WTC11 (cell line): Measurements from ENCODE around the gene EBF3. TPM values are rescaled to one million over a fixed set of nuclear protein-coding genes. Genes with fewer than 3 reads are reported as not detected.

Source experiments
- ATAC-seq: fragments of 200-7000 bp; cut with Tn5 transposase; 2 replicates; pipeline ENCODE4 v1.10.0; 2021; ENCODE audit warnings: mild to moderate bottlenecking, moderate library complexity
- CTCF ChIA-PET: fragments of 300-600 bp; sonication (Branson Sonifier 250); formaldehyde crosslinking; loops from one replicate; lab custom pipeline; 2021; ENCODE audit warnings: antibody characterized with exemption; lab: Charles Lee
- POLR2A ChIA-PET: fragments of 350-600 bp; sonication (Branson Sonifier 250); formaldehyde crosslinking; loops from one replicate; lab custom pipeline; 2021; ENCODE audit warnings: antibody characterized with exemption; lab: Charles Lee
- DNase-seq: peaks from one replicate; pipeline ENCODE4 v3.0.0; 2021; ENCODE audit warnings: low spot score
- H3K27ac Mint-ChIP-seq: 2 replicates; pipeline ENCODE4 v1.8.0; 2021; ENCODE audit warnings: mixed read lengths
- H3K27me3 Mint-ChIP-seq: 2 replicates; pipeline ENCODE4 v1.8.0; 2021; ENCODE audit warnings: low read depth, mild to moderate bottlenecking, moderate library complexity, mixed read lengths
- H3K36me3 Mint-ChIP-seq: 2 replicates; pipeline ENCODE4 v1.8.0; 2021; ENCODE audit warnings: mixed read lengths
- H3K4me1 Mint-ChIP-seq: 2 replicates; pipeline ENCODE4 v1.8.0; 2022; ENCODE audit warnings: mixed read lengths
- H3K4me3 Mint-ChIP-seq: 2 replicates; pipeline ENCODE4 v1.8.0; 2021; ENCODE audit warnings: mild to moderate bottlenecking, moderate library complexity, mixed read lengths
- H3K9me3 Mint-ChIP-seq: 2 replicates; pipeline ENCODE4 v1.8.0; 2021; ENCODE audit warnings: mixed read lengths
- EMX1 ChIP-seq: fragments of 250-450 bp; sonication (Bioruptor Pico); IDR thresholded peaks from 2 replicates; pipeline ENCODE4 v1.8.0; 2021; ENCODE audit warnings: mild to moderate bottlenecking
- FOXJ3 ChIP-seq: sonication (generic); formaldehyde crosslinking; IDR thresholded peaks from 2 replicates; pipeline ENCODE4 v1.9.0; 2021; ENCODE audit warnings: missing genetic modification reagents, mild to moderate bottlenecking, borderline replicate concordance
- KAT7 ChIP-seq: sonication (generic); formaldehyde crosslinking; IDR thresholded peaks from 2 replicates; pipeline ENCODE4 v1.8.1; 2023; ENCODE audit warnings: missing genetic modification reagents, mild to moderate bottlenecking, borderline replicate concordance
- SP1 ChIP-seq: sonication (generic); formaldehyde crosslinking; conservative IDR thresholded peaks from 2 replicates; pipeline ENCODE4 v1.8.1; 2022; ENCODE audit warnings: missing genetic modification reagents
- TEAD1 ChIP-seq: sonication (generic); formaldehyde crosslinking; IDR thresholded peaks from 2 replicates; pipeline ENCODE4 v1.8.0; 2022; ENCODE audit warnings: mild to moderate bottlenecking, missing genetic modification reagents
- total RNA-seq: library from RNA; stranded (reverse); gene quantifications from 3 replicates; pipeline ENCODE4 v1.2.3, GENCODE V29; 2021
- TF ChIP-seq, protein P1 (sequence below): sonication (generic); formaldehyde crosslinking; IDR thresholded peaks from 2 replicates; pipeline ENCODE4 v1.8.1; 2023; ENCODE audit warnings: mild to moderate bottlenecking, missing genetic modification reagents, moderate library complexity
- TF ChIP-seq, protein P2 (sequence below): fragments of 250-450 bp; sonication (Bioruptor Pico); IDR thresholded peaks from 2 replicates; pipeline ENCODE4 v1.9.0; 2021; ENCODE audit warnings: mild to moderate bottlenecking
- TF ChIP-seq, protein P3 (sequence below): sonication (generic); formaldehyde crosslinking; IDR thresholded peaks from 2 replicates; pipeline ENCODE4 v1.8.0; 2023; ENCODE audit warnings: missing genetic modification reagents, mild to moderate bottlenecking, borderline replicate concordance
- TF ChIP-seq, protein P4 (sequence below): sonication (generic); formaldehyde crosslinking; IDR thresholded peaks from 2 replicates; pipeline ENCODE4 v1.8.1; 2022; ENCODE audit warnings: missing genetic modification reagents, borderline replicate concordance
- TF ChIP-seq, protein P5 (sequence below): sonication (generic); formaldehyde crosslinking; IDR thresholded peaks from 2 replicates; pipeline ENCODE4 v1.8.0; 2023; ENCODE audit warnings: missing genetic modification reagents
- TF ChIP-seq, protein P6 (sequence below): sonication (generic); formaldehyde crosslinking; IDR thresholded peaks from 2 replicates; pipeline ENCODE4 v1.8.1; 2022; ENCODE audit warnings: mild to moderate bottlenecking, moderate library complexity, missing genetic modification reagents
- TF ChIP-seq, protein P7 (sequence below): sonication (generic); formaldehyde crosslinking; IDR thresholded peaks from 2 replicates; pipeline ENCODE4 v1.8.1; 2023; ENCODE audit warnings: mild to moderate bottlenecking, missing genetic modification reagents
- TF ChIP-seq, protein P8 (sequence below): sonication (generic); formaldehyde crosslinking; IDR thresholded peaks from 2 replicates; pipeline ENCODE4 v1.8.1; 2022; ENCODE audit warnings: mild to moderate bottlenecking, missing genetic modification reagents, moderate library complexity, borderline replicate concordance
- TF ChIP-seq, protein P9 (sequence below): fragments of 250-450 bp; sonication (Bioruptor Pico); conservative IDR thresholded peaks from 2 replicates; pipeline ENCODE4 v1.9.0; 2021; ENCODE audit warnings: mild to moderate bottlenecking
- TF ChIP-seq, protein P10 (sequence below): fragments of 200-600 bp; IDR thresholded peaks from 2 replicates; pipeline ENCODE4 v1.8.0; 2022; ENCODE audit warnings: antibody characterized with exemption

The EBF3 gene
- total RNA-seq, 1 experiment from 2014 or later: 1.2 TPM

DNA sequence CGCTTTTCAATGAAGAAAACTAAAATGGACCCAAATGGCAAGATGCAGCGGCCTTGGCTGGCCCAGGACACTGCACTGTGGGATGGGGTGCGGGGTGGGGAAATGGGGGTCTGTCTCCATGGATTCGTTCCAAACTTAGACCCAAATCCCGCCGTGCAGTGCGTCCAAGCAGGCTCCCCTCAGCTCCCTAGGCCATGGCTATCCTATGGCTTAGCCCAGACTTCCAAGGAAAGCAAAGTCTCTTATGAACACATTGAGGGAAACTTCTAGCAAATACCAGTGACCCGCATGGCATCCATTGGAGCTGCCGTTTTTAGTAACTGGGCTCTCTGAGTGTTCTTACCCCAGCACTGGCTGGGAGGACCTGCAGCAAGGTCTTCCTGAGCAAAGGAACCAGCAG lies 122.5 kb downstream of the EBF3 start:
- no peak for ATAC-seq
- Mint-ChIP-seq H3K4me1 (peaks cover 16% of the 10 kb centered on the region), H3K36me3 (no peaks in the 10 kb centered on the region), H3K27me3 (no peaks in the 10 kb centered on the region), H3K9me3 (no peaks in the 10 kb centered on the region), H3K27ac (no peak overlapping the region), H3K4me3 (no peak overlapping the region)
- ChIA-PET CTCF (no interaction called here), POLR2A (no interaction called here)
- no peak for DNase-seq
- TF ChIP-seq, protein P1, sequence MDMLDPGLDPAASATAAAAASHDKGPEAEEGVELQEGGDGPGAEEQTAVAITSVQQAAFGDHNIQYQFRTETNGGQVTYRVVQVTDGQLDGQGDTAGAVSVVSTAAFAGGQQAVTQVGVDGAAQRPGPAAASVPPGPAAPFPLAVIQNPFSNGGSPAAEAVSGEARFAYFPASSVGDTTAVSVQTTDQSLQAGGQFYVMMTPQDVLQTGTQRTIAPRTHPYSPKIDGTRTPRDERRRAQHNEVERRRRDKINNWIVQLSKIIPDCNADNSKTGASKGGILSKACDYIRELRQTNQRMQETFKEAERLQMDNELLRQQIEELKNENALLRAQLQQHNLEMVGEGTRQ: no peak
- TF ChIP-seq, protein P2, sequence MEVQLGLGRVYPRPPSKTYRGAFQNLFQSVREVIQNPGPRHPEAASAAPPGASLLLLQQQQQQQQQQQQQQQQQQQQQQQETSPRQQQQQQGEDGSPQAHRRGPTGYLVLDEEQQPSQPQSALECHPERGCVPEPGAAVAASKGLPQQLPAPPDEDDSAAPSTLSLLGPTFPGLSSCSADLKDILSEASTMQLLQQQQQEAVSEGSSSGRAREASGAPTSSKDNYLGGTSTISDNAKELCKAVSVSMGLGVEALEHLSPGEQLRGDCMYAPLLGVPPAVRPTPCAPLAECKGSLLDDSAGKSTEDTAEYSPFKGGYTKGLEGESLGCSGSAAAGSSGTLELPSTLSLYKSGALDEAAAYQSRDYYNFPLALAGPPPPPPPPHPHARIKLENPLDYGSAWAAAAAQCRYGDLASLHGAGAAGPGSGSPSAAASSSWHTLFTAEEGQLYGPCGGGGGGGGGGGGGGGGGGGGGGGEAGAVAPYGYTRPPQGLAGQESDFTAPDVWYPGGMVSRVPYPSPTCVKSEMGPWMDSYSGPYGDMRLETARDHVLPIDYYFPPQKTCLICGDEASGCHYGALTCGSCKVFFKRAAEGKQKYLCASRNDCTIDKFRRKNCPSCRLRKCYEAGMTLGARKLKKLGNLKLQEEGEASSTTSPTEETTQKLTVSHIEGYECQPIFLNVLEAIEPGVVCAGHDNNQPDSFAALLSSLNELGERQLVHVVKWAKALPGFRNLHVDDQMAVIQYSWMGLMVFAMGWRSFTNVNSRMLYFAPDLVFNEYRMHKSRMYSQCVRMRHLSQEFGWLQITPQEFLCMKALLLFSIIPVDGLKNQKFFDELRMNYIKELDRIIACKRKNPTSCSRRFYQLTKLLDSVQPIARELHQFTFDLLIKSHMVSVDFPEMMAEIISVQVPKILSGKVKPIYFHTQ (CRISPR knock-in tag): no peak
- TF ChIP-seq KAT7 (CRISPR knock-in tag): no peak
- no peak for TF ChIP-seq TEAD1 (CRISPR knock-in tag)
- TF ChIP-seq, protein P3, sequence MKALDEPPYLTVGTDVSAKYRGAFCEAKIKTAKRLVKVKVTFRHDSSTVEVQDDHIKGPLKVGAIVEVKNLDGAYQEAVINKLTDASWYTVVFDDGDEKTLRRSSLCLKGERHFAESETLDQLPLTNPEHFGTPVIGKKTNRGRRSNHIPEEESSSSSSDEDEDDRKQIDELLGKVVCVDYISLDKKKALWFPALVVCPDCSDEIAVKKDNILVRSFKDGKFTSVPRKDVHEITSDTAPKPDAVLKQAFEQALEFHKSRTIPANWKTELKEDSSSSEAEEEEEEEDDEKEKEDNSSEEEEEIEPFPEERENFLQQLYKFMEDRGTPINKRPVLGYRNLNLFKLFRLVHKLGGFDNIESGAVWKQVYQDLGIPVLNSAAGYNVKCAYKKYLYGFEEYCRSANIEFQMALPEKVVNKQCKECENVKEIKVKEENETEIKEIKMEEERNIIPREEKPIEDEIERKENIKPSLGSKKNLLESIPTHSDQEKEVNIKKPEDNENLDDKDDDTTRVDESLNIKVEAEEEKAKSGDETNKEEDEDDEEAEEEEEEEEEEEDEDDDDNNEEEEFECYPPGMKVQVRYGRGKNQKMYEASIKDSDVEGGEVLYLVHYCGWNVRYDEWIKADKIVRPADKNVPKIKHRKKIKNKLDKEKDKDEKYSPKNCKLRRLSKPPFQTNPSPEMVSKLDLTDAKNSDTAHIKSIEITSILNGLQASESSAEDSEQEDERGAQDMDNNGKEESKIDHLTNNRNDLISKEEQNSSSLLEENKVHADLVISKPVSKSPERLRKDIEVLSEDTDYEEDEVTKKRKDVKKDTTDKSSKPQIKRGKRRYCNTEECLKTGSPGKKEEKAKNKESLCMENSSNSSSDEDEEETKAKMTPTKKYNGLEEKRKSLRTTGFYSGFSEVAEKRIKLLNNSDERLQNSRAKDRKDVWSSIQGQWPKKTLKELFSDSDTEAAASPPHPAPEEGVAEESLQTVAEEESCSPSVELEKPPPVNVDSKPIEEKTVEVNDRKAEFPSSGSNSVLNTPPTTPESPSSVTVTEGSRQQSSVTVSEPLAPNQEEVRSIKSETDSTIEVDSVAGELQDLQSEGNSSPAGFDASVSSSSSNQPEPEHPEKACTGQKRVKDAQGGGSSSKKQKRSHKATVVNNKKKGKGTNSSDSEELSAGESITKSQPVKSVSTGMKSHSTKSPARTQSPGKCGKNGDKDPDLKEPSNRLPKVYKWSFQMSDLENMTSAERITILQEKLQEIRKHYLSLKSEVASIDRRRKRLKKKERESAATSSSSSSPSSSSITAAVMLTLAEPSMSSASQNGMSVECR (CRISPR knock-in tag): no peak
- TF ChIP-seq, protein P4, sequence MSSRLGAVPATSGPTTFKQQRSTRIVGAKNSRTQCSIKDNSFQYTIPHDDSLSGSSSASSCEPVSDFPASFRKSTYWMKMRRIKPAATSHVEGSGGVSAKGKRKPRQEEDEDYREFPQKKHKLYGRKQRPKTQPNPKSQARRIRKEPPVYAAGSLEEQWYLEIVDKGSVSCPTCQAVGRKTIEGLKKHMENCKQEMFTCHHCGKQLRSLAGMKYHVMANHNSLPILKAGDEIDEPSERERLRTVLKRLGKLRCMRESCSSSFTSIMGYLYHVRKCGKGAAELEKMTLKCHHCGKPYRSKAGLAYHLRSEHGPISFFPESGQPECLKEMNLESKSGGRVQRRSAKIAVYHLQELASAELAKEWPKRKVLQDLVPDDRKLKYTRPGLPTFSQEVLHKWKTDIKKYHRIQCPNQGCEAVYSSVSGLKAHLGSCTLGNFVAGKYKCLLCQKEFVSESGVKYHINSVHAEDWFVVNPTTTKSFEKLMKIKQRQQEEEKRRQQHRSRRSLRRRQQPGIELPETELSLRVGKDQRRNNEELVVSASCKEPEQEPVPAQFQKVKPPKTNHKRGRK (CRISPR knock-in tag): no peak
- TF ChIP-seq FOXJ3 (CRISPR knock-in tag): no peak
- TF ChIP-seq, protein P5, sequence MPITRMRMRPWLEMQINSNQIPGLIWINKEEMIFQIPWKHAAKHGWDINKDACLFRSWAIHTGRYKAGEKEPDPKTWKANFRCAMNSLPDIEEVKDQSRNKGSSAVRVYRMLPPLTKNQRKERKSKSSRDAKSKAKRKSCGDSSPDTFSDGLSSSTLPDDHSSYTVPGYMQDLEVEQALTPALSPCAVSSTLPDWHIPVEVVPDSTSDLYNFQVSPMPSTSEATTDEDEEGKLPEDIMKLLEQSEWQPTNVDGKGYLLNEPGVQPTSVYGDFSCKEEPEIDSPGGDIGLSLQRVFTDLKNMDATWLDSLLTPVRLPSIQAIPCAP (CRISPR knock-in tag): no peak
- TF ChIP-seq, protein P6, sequence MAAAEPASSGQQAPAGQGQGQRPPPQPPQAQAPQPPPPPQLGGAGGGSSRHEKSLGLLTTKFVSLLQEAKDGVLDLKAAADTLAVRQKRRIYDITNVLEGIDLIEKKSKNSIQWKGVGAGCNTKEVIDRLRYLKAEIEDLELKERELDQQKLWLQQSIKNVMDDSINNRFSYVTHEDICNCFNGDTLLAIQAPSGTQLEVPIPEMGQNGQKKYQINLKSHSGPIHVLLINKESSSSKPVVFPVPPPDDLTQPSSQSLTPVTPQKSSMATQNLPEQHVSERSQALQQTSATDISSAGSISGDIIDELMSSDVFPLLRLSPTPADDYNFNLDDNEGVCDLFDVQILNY (CRISPR knock-in tag): no peak
- TF ChIP-seq, protein P7, sequence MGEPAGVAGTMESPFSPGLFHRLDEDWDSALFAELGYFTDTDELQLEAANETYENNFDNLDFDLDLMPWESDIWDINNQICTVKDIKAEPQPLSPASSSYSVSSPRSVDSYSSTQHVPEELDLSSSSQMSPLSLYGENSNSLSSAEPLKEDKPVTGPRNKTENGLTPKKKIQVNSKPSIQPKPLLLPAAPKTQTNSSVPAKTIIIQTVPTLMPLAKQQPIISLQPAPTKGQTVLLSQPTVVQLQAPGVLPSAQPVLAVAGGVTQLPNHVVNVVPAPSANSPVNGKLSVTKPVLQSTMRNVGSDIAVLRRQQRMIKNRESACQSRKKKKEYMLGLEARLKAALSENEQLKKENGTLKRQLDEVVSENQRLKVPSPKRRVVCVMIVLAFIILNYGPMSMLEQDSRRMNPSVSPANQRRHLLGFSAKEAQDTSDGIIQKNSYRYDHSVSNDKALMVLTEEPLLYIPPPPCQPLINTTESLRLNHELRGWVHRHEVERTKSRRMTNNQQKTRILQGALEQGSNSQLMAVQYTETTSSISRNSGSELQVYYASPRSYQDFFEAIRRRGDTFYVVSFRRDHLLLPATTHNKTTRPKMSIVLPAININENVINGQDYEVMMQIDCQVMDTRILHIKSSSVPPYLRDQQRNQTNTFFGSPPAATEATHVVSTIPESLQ (CRISPR knock-in tag): no peak
- TF ChIP-seq, protein P8, sequence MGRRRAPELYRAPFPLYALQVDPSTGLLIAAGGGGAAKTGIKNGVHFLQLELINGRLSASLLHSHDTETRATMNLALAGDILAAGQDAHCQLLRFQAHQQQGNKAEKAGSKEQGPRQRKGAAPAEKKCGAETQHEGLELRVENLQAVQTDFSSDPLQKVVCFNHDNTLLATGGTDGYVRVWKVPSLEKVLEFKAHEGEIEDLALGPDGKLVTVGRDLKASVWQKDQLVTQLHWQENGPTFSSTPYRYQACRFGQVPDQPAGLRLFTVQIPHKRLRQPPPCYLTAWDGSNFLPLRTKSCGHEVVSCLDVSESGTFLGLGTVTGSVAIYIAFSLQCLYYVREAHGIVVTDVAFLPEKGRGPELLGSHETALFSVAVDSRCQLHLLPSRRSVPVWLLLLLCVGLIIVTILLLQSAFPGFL (CRISPR knock-in tag): no peak
- TF ChIP-seq, protein P9, sequence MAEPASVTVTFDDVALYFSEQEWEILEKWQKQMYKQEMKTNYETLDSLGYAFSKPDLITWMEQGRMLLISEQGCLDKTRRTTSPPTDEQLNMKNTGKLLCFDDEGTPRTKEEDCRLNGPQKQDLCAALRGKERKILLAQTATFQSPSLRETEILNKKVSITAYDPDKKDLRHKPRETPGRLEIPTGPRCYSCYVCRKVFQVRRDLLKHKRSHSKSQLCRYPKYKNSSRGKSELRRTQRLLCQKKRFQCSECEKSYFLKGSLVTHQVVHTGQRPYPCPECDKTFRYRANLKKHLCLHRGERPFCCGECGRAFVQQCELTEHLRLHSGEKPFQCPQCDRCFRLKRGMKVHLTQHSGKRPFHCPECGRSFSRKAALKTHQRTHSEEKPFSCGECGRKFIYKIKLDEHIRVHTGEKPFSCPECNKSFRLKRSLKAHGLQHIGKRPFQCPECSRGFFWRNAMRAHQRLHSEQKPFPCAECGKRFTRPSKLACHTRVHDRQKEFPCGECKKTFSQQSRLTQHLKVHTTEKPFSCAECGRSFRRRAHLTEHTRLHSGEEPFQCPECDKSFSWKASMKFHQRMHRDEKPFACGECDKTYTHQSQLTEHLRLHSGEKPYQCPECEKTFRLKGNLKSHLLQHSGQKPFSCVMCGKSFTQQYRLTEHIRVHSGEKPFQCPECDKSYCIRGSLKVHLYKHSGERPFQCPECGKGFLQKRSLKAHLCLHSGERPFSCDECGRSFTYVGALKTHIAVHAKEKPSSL: no peak
- TF ChIP-seq, protein P10, sequence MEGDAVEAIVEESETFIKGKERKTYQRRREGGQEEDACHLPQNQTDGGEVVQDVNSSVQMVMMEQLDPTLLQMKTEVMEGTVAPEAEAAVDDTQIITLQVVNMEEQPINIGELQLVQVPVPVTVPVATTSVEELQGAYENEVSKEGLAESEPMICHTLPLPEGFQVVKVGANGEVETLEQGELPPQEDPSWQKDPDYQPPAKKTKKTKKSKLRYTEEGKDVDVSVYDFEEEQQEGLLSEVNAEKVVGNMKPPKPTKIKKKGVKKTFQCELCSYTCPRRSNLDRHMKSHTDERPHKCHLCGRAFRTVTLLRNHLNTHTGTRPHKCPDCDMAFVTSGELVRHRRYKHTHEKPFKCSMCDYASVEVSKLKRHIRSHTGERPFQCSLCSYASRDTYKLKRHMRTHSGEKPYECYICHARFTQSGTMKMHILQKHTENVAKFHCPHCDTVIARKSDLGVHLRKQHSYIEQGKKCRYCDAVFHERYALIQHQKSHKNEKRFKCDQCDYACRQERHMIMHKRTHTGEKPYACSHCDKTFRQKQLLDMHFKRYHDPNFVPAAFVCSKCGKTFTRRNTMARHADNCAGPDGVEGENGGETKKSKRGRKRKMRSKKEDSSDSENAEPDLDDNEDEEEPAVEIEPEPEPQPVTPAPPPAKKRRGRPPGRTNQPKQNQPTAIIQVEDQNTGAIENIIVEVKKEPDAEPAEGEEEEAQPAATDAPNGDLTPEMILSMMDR: no peak
- no peak for TF ChIP-seq SP1 (CRISPR knock-in tag)
- no peak for TF ChIP-seq EMX1 (CRISPR knock-in tag)
